Esophagus squamous epithelium (tissue), 5 donors: ENCODE results near the gene SRPK3. TPM values are rescaled to one million over a fixed set of nuclear protein-coding genes. Genes with fewer than 3 reads are reported as not detected.
"Not testable (repeated sequence)": the region's sequence is repeated elsewhere in the genome, so short reads cannot be mapped to it uniquely, and the experiment has no call there.

Source experiments
- DNase-seq: peaks from one replicate; lab custom pipeline; 2025; lab: John Stamatoyannopoulos, UW
- H3K27ac ChIP-seq, 4 donors: fragments of 200-600 bp; sonication (generic); one replicate each; pipeline ENCODE4 v1.5.1; 2016 to 2019; ENCODE audit warnings: mild to moderate bottlenecking in 1 of 4
- H3K27me3 ChIP-seq, 4 donors: fragments of 200-600 bp; sonication (generic); 1 replicate in 3 of 4; 2 replicates in 1 of 4; pipeline versions ENCODE4 v1.5.1 to v1.6.0; 2017 to 2021; ENCODE audit warnings: antibody characterized with exemption in 1 of 4
- H3K36me3 ChIP-seq, 3 donors: fragments of 200-600 bp; sonication (generic); one replicate each; pipeline ENCODE4 v1.5.1; 2016 to 2019
- H3K4me1 ChIP-seq, 3 donors: fragments of 200-600 bp; sonication (generic); one replicate each; pipeline ENCODE4 v1.5.1; 2017 to 2019
- H3K4me3 ChIP-seq, 4 donors: fragments of 200-600 bp; sonication (generic); 1 replicate in 3 of 4; 2 replicates in 1 of 4; pipeline ENCODE4 v1.5.1; 2016 to 2019; ENCODE audit warnings: mild to moderate bottlenecking in 2 of 4, moderate library complexity in 1 of 4
- H3K9me3 ChIP-seq, 3 donors: fragments of 200-600 bp; sonication (generic); one replicate each; pipeline ENCODE4 v1.5.1; 2016 to 2019
- POLR2A ChIP-seq, 4 donors: fragments of 450-650 bp; IDR thresholded peaks; one replicate each; pipeline ENCODE4 v1.6.1; 2017; ENCODE audit warnings: antibody characterized with exemption in 4 of 4, mild to moderate bottlenecking in 4 of 4, moderate library complexity in 3 of 4
- WGBS, 2 donors: methylation state at CpG; one replicate each; pipeline ENCODE4 v1.1.5; 2018; 5-methylcytosine and 5-hydroxymethylcytosine counted together
- intact Hi-C: fragments of 100-400 bp; cut with DNase I; formaldehyde crosslinking; loops from one replicate; pipeline ENCODE4 v1.15.0; 2022
- total RNA-seq, 4 donors: library from RNA; depleted of rRNA; stranded (reverse); fragments of >200 nt; gene quantifications; one replicate each; pipeline ENCODE4 v1.1.0, GENCODE V29; 2016
- TF ChIP-seq, protein P1 (sequence below), 6 experiments: fragments of 450-650 bp in 4 of 6; fragments of 200-600 bp in 2 of 6; sonication (generic) in 2 of 6; IDR thresholded peaks; one replicate each; pipeline ENCODE4 v1.5.1; 2016 to 2019; ENCODE audit warnings: antibody characterized with exemption in 6 of 6, mild to moderate bottlenecking in 4 of 6, moderate library complexity in 4 of 6
- donor health status: DM: yes; HTN: yes; CAD: no.

SRPK3 gene
- total RNA-seq, 4 donors from 2014 or later: 0.09 to 0.38 (median 0.15) TPM; not detected in 1

DNA sequence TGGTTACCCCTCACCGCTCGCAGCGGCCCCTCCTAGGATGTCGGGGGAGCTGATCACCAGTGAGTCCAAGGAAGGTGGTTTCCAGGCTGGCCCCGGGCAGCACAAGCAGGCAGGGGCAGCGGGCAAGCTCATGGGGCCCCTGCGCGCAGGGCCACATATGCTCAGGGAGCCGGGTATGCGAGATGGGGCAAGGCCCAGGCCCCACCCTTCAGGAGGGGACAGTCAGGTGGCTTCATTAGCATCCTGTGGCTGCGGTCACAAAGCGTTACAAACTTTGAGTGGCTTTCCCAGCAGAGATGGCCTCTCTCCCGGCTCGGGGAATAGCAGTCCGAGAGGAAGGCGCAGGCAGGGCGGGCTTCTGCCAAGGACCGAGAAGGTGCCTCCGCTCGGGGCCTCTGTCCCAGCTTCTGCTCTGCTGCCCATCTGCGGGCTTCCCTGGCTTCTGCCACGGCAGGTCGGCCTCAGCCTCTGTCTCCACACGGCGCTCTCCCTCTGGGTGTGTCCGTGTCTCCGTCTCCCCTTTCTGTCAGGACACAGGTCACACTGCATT lies 42.7 kb upstream of the SRPK3 start:
- H3K27me3 ChIP-seq: no peaks in the 10 kb centered on the region
- no peak overlapping the region for H3K4me3 ChIP-seq
- peaks cover 0 to 13% (median 0%) of the 10 kb centered on the region in 3 donors for H3K4me1 ChIP-seq
- no peak for DNase-seq
- no peak overlapping the region for H3K27ac ChIP-seq
- no peaks in the 10 kb centered on the region for H3K36me3 ChIP-seq
- no peaks in the 10 kb centered on the region for H3K9me3 ChIP-seq
- intact Hi-C loops: no loop called here
- TF ChIP-seq POLR2A (IDR thresholded peaks at IDR 0.05): no peak
- TF ChIP-seq, protein P1, sequence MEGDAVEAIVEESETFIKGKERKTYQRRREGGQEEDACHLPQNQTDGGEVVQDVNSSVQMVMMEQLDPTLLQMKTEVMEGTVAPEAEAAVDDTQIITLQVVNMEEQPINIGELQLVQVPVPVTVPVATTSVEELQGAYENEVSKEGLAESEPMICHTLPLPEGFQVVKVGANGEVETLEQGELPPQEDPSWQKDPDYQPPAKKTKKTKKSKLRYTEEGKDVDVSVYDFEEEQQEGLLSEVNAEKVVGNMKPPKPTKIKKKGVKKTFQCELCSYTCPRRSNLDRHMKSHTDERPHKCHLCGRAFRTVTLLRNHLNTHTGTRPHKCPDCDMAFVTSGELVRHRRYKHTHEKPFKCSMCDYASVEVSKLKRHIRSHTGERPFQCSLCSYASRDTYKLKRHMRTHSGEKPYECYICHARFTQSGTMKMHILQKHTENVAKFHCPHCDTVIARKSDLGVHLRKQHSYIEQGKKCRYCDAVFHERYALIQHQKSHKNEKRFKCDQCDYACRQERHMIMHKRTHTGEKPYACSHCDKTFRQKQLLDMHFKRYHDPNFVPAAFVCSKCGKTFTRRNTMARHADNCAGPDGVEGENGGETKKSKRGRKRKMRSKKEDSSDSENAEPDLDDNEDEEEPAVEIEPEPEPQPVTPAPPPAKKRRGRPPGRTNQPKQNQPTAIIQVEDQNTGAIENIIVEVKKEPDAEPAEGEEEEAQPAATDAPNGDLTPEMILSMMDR (IDR thresholded peaks at IDR 0.05): no peak
- 84% methylated on average over 19 of the region's 27 CpGs; no CpG with 5 or more reads in 1 of the 2 donors for WGBS, 2 donors

DNA sequence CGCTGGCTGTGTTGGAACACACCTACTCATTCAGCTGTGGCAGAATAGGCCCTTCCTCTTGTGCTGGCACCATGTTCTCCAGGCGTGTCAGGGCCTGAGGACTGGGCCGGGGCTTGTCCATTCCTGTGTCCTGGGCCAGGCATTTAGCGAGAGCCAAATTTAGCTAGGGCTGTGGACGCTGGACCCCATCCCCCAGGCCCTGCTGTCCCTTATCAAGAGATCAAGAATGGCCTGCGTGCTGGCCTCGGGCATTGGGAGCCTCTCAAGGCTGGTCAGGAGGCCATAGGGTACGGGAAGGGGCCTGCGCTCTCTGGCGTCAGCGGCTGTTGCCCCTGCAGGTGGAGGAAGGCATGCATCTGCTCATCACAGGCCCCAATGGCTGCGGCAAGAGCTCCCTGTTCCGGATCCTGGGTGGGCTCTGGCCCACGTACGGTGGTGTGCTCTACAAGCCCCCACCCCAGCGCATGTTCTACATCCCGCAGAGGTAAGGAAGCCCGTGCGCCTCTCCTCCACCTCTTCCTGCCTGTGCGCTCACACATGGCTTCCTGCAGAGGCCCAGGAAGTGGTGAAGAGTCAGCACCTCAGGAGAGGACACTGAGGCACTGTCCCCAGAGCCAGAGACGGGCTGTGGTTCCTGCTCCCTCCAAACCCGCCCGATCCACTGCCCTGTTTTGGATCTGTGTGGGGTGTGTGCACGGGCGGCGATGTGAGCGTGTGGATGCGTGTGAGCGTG lies 40.9 kb upstream of the SRPK3 start:
- H3K27me3 ChIP-seq: no peaks in the 10 kb centered on the region
- H3K4me3 ChIP-seq: no peak overlapping the region
- peaks cover 0 to 27% (median 0%) of the 10 kb centered on the region in 3 donors for H3K4me1 ChIP-seq
- TF ChIP-seq, protein P1 (IDR thresholded peaks at IDR 0.05): no peak
- TF ChIP-seq POLR2A (IDR thresholded peaks at IDR 0.05): no peak
- intact Hi-C loops: no loop called here
- H3K36me3 ChIP-seq: no peaks in the 10 kb centered on the region
- WGBS, 2 donors: no CpG with 5 or more reads among the region's 29 CpGs
- no peak for DNase-seq
- H3K9me3 ChIP-seq: no peaks in the 10 kb centered on the region
- no peak overlapping the region for H3K27ac ChIP-seq

DNA sequence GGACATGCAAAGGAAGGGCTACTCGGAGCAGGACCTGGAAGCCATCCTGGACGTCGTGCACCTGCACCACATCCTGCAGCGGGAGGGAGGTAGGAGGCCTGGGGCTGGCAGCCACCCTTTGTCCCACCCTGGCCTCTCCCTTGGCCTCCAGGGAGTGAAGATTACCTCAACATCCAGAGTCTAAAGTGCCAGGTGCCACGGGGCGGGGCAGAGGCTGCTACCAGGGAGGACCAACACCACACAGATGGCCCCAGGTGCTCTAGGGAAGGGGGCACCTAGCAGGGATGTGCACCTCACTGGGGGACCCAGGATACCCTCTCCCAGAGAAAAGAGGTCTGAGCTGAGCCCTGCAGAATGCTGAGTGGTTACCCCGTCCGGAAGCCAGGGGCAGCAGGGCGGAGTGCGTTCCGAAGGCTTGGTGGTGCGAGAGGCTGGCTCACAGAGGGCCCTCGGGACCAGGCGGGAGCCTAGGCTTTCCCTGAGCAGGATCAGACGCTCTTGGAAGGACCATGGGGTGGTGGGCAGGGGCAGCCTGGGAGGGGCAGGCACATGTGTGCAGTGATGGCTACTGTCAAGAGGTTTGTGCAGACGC lies 40.1 kb upstream of the SRPK3 start:
- 76 to 78% methylated on average over 4 to 5 of the region's 16 CpGs for WGBS, 2 donors
- no peaks in the 10 kb centered on the region for H3K36me3 ChIP-seq
- H3K4me3 ChIP-seq: no peak overlapping the region
- no peaks in the 10 kb centered on the region for H3K27me3 ChIP-seq
- DNase-seq: no peak
- intact Hi-C loops: no loop called here
- H3K4me1 ChIP-seq: peaks cover 0 to 27% (median 0%) of the 10 kb centered on the region in 3 donors
- H3K9me3 ChIP-seq: no peaks in the 10 kb centered on the region
- TF ChIP-seq POLR2A (IDR thresholded peaks at IDR 0.05): no peak
- TF ChIP-seq, protein P1 (IDR thresholded peaks at IDR 0.05): no peak
- no peak overlapping the region for H3K27ac ChIP-seq

DNA sequence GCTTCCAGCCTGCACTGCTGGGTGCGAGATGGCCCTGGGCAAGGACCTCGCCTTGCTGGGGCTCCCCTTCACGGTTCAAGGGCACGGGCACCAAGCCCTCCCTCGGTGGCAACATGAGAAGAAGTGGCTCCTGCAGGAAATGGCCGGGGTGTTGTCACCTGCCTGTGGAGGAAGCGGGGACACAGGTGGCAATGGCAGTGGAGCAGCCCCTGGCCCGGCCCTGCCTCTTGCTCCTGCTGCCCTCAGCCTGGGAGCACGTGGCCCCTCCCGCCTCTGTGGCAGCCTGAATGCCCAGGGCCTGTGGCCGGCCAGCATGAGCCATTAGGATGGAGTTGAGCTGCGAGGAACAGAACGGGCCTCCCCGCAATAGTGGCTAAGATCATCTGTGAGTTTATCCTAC lies 39.4 kb upstream of the SRPK3 start:
- intact Hi-C loops: no loop called here
- no peak for DNase-seq
- WGBS, 2 donors: no CpG with 5 or more reads among the region's 14 CpGs

DNA sequence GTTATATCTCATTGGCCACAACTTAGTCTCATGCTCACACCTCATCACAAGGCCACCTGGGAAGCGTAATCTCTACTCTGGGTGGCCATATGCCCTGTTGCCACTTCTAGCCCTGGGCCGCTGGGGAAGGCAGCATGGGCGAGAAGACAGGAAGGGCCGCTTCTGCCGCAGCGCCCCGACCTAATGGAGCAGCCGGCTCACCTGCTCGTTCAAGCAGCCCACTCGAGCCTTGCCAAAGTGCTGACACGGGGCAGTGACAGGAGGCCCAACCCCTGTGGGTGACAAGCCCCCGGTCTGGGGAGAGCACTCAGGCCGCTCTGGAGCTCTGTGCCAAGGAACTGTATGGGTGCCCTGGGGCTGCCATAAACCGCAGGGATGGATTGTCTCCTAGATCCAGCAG lies 38.7 kb upstream of the SRPK3 start:
- WGBS, 2 donors: no CpG with 5 or more reads among the region's 14 CpGs

More for the DNA sequence above, 39.4 kb upstream of the SRPK3 start:
- Histone ChIP-seq H3K27ac (no peak overlapping the region), H3K36me3 (no peaks in the 10 kb centered on the region), H3K27me3 (no peaks in the 10 kb centered on the region), H3K4me3 (no peak overlapping the region), H3K9me3 (no peaks in the 10 kb centered on the region), H3K4me1 (peaks cover 0 to 27% (median 0%) of the 10 kb centered on the region in 3 donors)
- TF ChIP-seq POLR2A (IDR thresholded peaks at IDR 0.05): no peak
- TF ChIP-seq, protein P1 (IDR thresholded peaks at IDR 0.05): no peak

DNA sequence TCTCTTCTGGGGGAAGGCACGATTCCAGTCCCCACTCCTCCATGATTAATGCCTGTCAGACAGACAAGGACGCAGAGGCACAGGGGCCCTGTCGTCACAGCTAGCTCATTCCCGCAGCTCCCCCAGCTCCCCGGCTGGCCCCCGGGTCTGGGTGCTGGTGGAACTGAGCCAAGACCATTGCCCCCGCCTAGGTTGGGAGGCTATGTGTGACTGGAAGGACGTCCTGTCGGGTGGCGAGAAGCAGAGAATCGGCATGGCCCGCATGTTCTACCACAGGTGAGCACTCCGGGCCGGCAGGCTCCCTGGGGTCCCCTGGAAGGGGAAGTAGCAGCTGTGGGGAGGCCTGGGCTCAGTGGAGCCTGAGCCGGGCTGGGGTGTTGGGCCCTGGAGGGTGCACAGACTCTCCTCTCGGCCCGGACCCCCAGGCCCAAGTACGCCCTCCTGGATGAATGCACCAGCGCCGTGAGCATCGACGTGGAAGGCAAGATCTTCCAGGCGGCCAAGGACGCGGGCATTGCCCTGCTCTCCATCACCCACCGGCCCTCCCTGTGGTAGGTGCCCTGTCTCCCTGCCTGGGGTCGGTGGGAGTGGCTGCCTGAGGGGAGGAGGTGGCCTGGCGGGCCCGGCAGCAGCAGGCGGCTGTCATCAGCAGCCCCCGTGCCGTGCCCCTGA lies 37.9 kb upstream of the SRPK3 start:
- H3K27me3 ChIP-seq, H3K9me3 ChIP-seq, H3K36me3 ChIP-seq, intact Hi-C loops, DNase-seq: not testable (repeated sequence)
- H3K4me1 ChIP-seq: peaks cover 0 to 27% (median 0%) of the 10 kb centered on the region in 3 donors
- peak overlapping the region in 2 of 4 donors; percentile 9 to 33 for H3K27ac ChIP-seq
- 76% methylated on average over 5 of the region's 32 CpGs; no CpG with 5 or more reads in 1 of the 2 donors for WGBS, 2 donors
- peak overlapping the region in 2 of 4 donors; percentile 6 to 22 for H3K4me3 ChIP-seq

More for the DNA sequence above, 38.7 kb upstream of the SRPK3 start:
- intact Hi-C loops, DNase-seq, H3K36me3 ChIP-seq, H3K27me3 ChIP-seq, H3K9me3 ChIP-seq, H3K27ac ChIP-seq, H3K4me3 ChIP-seq: not testable (repeated sequence)
- peaks cover 0 to 27% (median 0%) of the 10 kb centered on the region in 3 donors for H3K4me1 ChIP-seq
